VCaP (cell line): ENCODE measurements around the gene TRIM8.
A peak's percentile ranks its signal among the peaks of the same experiment; 100 is the strongest.

Source experiments
- H3K27ac ChIP-seq: fragments of 450-650 bp; 2 replicates; pipeline ENCODE4 v1.5.1; 2017
- TF ChIP-seq, protein P1 (sequence below): fragments of 450-650 bp; conservative IDR thresholded peaks from 2 replicates; pipeline ENCODE4 v1.5.1; 2017; ENCODE audit warnings: mild to moderate bottlenecking, moderate library complexity

The TRIM8 gene

DNA sequence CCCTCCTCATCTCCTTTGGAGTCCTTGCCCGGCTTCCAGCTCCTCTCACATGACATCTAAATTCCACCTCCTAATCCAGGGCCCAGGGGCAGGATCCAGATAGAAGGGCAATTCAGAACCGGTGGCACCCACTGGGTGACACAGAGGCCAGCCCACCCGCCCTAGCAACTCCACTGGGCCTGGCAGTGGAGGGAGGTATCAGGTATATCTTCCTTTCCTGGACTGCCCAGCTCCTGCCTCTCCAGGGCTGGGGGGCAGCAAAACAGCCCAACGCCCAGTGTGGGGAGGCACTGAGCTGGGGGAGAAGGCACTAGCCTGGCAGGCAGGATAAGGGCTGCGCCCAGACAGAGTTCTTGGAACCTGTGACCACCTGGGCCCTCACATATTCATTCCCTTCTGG lies 10.4 kb upstream of the TRIM8 start:
- TF ChIP-seq, protein P1, sequence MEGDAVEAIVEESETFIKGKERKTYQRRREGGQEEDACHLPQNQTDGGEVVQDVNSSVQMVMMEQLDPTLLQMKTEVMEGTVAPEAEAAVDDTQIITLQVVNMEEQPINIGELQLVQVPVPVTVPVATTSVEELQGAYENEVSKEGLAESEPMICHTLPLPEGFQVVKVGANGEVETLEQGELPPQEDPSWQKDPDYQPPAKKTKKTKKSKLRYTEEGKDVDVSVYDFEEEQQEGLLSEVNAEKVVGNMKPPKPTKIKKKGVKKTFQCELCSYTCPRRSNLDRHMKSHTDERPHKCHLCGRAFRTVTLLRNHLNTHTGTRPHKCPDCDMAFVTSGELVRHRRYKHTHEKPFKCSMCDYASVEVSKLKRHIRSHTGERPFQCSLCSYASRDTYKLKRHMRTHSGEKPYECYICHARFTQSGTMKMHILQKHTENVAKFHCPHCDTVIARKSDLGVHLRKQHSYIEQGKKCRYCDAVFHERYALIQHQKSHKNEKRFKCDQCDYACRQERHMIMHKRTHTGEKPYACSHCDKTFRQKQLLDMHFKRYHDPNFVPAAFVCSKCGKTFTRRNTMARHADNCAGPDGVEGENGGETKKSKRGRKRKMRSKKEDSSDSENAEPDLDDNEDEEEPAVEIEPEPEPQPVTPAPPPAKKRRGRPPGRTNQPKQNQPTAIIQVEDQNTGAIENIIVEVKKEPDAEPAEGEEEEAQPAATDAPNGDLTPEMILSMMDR = no peak
- no peak overlapping the region for H3K27ac ChIP-seq

DNA sequence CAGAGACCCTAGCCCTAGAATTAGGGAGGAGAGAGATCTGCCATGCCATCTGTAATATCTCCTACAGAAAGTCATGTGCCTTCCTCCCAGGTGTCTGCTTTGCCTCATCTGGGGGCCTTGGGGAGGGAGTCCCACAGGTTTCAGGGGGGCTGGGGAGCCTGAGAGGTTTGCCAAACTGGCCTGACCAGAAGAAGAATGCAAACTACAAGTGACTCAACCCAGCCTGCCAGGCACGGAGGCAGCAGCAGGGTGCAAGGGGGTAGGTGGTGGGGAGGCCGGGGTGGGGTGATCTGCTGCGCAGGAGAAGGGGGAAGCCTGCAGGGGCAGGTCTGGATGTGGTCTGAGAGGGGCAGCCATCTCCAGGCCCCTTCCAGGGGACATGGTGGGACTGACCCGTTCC lies 9.6 kb upstream of the TRIM8 start:
- H3K27ac ChIP-seq = no peak overlapping the region
- TF ChIP-seq, protein P1 = no peak

DNA sequence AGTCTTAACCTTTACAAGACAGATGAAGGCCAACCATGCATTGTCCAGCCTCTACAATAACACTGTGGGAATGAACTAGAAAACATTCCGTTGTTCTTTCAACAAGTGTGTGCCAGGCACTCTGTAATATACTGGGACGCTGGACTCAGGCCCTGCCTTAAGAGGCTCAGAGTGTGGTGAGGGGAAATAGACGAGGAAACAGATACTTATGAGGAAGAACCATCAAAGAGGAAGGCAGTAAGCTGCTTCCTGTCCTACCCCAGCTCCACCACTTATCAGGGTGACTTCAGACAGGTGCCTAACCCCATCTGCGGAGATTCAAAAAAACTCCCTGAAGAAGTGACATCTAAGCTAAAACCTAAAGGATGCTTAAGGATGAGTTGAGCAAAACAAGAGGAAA lies 8.9 kb upstream of the TRIM8 start:
- no peak overlapping the region for H3K27ac ChIP-seq
- TF ChIP-seq, protein P1 = no peak

DNA sequence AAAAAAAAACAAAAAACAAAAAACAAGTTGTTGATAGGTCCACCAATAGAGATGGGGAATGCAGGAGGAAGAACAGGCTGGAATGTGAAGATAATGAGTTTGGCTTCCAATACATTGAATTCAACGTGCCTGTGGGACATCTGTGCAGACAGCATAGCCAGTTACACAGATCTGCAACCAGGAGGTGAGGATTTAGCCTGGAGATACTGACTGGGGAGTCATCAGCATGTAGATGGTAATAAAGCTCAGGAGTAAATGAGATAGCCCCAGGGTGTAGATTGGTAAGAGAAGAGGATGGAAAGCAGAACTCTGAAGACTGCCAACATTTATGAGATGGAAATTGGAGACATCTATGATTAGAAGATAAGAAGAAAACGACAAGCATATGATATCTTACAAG lies 4.7 kb upstream of the TRIM8 start:
- H3K27ac ChIP-seq = peak overlapping the region; percentile 97; the same call in 1 of the 2 replicates
- TF ChIP-seq, protein P1 = no peak

DNA sequence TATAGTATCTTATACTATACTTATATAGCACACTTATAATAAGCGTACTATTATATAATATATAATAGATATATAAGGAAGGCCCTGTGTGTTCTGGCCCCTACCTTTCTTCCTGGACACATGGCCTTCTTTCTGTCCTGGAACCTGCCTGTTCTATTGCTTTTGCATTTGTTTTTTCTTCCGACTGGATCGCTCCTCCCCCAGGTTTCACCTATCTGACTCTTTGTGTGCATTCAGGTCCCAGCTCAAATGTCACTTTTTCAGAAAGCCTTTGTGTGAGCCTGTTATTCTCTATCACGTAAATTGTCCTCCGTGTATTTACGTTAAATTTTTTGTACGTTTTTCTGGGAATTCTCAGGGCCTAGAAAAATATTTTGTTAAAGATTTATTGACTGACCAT lies 2.9 kb upstream of the TRIM8 start:
- peak overlapping the region; percentile 97 for H3K27ac ChIP-seq
- TF ChIP-seq, protein P1 = no peak

DNA sequence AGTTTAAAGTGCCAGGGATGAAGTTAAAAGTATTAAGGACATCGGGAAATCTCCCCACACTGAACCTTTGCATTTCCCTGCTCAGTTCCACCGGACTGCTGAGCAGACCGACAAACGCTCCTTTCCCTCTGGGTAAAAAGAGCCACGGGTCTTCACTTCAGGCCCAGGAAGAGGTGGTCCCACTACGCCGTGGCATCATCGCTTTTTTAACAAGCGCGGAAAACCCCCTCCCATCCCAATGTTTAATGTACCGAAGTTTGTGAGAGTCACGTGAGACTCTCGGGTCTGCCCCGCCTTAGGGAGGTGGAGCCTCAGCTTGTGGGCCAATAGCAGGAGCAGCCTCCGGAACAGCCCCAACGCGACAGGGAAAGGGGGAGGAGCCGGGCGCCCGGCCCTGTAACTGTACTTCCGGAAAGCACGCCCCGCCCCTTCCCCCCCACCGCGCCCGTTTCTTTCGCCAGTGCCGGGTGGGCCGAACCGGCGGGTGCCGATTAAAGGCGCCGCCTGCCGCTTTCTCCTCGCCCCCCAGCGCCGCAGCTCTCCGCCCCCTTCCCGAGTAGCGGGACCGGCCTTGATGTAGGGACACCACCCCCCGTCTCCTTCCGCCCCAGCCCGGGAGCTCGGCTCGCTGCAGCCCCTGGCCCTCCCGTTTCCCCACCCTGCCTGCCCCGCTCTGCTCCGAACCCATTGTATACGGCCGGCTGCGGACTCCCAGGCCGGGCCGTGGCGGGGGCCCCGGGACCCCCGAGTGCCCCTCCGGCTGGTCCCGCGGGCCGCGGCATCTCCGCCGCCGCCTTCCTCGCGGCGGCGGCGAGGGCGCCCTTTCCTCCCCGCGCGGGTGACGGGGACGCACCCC lies 2.2 kb upstream of the TRIM8 start:
- TF ChIP-seq, protein P1 = no peak
- peak overlapping the region; percentile 97 for H3K27ac ChIP-seq

DNA sequence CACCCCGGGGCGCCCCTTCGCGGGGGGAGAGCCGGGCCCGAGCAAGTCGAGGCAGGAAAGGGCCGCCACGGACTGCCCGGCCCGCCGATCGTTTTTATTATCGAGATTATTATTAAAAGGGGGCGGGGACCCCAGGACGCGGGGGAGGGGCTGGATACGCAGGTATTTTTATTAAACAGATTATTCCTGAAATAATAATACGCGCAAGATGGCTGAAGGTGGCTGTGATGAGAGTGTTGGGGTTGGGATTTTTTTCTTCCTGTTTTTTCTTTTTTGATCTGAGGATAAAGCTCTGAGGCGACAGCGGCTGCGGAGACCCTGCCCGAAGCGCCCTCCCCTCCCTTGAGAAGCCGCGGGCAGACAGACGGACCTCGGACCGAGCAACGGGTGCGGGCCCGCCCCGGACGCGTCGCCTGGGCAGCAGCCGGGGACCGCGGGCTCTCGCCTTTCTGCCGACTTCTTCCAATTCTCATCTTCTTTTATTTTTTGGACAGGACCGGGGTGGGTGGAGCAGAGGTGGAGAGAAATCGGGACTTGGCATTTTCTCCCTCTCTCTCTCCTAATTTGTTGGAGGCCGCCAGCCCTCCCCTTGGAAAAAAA lies 1.4 kb upstream of the TRIM8 start:
- TF ChIP-seq, protein P1 = no peak
- peak overlapping the region; percentile 97 for H3K27ac ChIP-seq
